Hepatocyte (in vitro differentiated cells): ENCODE data around the gene NR6A1.

ENCODE experiments used
- EZH2 ChIP-seq: fragments of 200-600 bp; sonication (generic); IDR thresholded peaks from 2 replicates; pipeline ENCODE4 v1.6.1; 2016; ENCODE audit warnings: antibody characterized with exemption, mild to moderate bottlenecking, borderline replicate concordance
- TF ChIP-seq, protein P1 (sequence below): fragments of 200-600 bp; sonication (generic); IDR thresholded peaks from 2 replicates; pipeline ENCODE4 v1.5.1; 2016; ENCODE audit warnings: antibody characterized with exemption, mild to moderate bottlenecking; ENCODE audit not compliant: poor library complexity

DNA sequence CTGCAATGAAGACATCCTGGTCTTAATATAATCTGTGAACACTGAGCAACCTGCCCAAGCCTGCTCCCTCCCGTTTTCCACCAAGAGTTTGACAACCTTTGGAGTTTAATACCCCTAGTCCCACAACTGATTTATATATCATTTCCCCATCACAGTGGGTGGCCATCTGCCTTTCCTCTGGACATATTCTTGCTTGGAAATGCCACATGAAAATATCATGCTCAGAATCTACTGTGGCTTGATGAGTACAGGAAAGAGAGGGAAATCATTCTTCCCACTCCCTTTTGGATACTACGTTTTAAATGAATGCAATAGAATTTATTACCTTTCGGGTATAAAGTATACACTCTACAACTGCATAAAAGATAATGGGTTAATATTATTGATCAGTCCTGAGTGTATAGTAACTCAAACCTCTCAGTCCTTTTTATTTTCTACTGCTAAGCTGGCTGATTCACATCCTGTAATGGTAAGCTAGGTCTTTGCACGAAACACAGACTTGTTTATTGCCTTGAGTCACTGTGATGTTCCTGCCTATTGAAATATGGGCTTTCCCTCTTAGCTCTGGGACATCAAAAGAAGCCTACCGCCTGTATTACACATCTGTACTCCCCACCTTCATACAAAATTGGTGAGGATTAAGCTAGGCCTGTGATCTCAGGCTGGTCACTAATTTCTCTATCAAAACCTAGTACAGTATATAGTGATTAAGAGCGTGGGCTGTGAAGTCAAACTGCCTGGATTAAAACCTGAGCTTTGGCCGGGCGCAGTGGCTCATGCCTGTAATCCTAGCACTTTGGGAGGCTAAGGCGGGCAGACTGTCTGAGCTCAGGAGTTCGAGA, 196.4 kb downstream of the NR6A1 start:
- no peak for TF ChIP-seq EZH2
- TF ChIP-seq, protein P1, sequence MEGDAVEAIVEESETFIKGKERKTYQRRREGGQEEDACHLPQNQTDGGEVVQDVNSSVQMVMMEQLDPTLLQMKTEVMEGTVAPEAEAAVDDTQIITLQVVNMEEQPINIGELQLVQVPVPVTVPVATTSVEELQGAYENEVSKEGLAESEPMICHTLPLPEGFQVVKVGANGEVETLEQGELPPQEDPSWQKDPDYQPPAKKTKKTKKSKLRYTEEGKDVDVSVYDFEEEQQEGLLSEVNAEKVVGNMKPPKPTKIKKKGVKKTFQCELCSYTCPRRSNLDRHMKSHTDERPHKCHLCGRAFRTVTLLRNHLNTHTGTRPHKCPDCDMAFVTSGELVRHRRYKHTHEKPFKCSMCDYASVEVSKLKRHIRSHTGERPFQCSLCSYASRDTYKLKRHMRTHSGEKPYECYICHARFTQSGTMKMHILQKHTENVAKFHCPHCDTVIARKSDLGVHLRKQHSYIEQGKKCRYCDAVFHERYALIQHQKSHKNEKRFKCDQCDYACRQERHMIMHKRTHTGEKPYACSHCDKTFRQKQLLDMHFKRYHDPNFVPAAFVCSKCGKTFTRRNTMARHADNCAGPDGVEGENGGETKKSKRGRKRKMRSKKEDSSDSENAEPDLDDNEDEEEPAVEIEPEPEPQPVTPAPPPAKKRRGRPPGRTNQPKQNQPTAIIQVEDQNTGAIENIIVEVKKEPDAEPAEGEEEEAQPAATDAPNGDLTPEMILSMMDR, result no peak
